GM23338 (cell line): ENCODE data around the gene DGKE. TPM values are rescaled to one million over a fixed set of nuclear protein-coding genes. Genes with fewer than 3 reads are reported as not detected.
A peak's percentile ranks its signal among the peaks of the same experiment; 100 is the strongest.

Experiments used
- ATAC-seq: fragments of 200-7000 bp; cut with Tn5 transposase; 3 replicates; pipeline ENCODE4 v1.9.1; 2020
- DNase-seq: peaks from one replicate; pipeline ENCODE4 v3.0.0-alpha.2; 2015; ENCODE audit warnings: low spot score
- H2AFZ ChIP-seq: fragments of 200-600 bp; sonication (generic); 2 replicates; pipeline ENCODE4 v1.8.0; 2016; ENCODE audit warnings: antibody characterized with exemption, mild to moderate bottlenecking, moderate library complexity
- H3F3A ChIP-seq: fragments of 200-600 bp; sonication (generic); replicated peaks from 2 replicates; pipeline ENCODE4 v1.8.0; 2017; ENCODE audit warnings: antibody characterized with exemption, mixed run types, low read depth
- H3K27ac ChIP-seq: fragments of 200-600 bp; sonication (generic); 2 replicates; pipeline ENCODE4 v1.6.1; 2016; ENCODE audit warnings: low read depth
- H3K27me3 ChIP-seq: fragments of 200-600 bp; sonication (generic); 2 replicates; pipeline ENCODE4 v1.8.0; 2016; ENCODE audit warnings: mild to moderate bottlenecking, mixed run types, moderate library complexity; ENCODE audit not compliant: insufficient read depth
- H3K36me3 ChIP-seq: fragments of 200-600 bp; sonication (generic); 2 replicates; pipeline ENCODE4 v1.8.0; 2016; ENCODE audit warnings: mild to moderate bottlenecking; ENCODE audit not compliant: insufficient read depth
- H3K4me1 ChIP-seq: fragments of 200-600 bp; sonication (generic); 2 replicates; pipeline ENCODE4 v1.8.0; 2016; ENCODE audit warnings: mild to moderate bottlenecking, moderate library complexity; ENCODE audit not compliant: insufficient read depth
- H3K4me2 ChIP-seq: fragments of 200-600 bp; sonication (generic); 2 replicates; pipeline ENCODE4 v1.7.1; 2017; ENCODE audit warnings: mixed run types
- H3K4me3 ChIP-seq: fragments of 200-600 bp; sonication (generic); 2 replicates; pipeline ENCODE4 v1.6.1; 2016; ENCODE audit warnings: mixed run types
- H3K79me2 ChIP-seq: fragments of 200-600 bp; sonication (generic); replicated peaks from 2 replicates; pipeline ENCODE4 v1.8.0; 2017; ENCODE audit warnings: mild to moderate bottlenecking; ENCODE audit not compliant: insufficient read depth
- H3K9me2 ChIP-seq: fragments of 200-600 bp; sonication (generic); 2 replicates; pipeline ENCODE4 v1.8.0; 2017; ENCODE audit not compliant: insufficient read depth
- H4K20me1 ChIP-seq: fragments of 200-600 bp; sonication (generic); replicated peaks from 2 replicates; pipeline ENCODE4 v1.8.0; 2017; ENCODE audit warnings: mild to moderate bottlenecking; ENCODE audit not compliant: insufficient read depth
- H3K27ac Mint-ChIP-seq: 2 replicates; pipeline ENCODE4 v1.8.0; 2020; ENCODE audit warnings: inconsistent platforms, mild to moderate bottlenecking, moderate library complexity, mixed read lengths
- H3K27me3 Mint-ChIP-seq: 3 replicates; pipeline ENCODE4 v1.8.0; 2022; ENCODE audit warnings: low read depth, mild to moderate bottlenecking, moderate library complexity, mixed read lengths, inconsistent platforms; ENCODE audit not compliant: insufficient read depth, poor library complexity
- H3K36me3 Mint-ChIP-seq: 3 replicates; pipeline ENCODE4 v1.8.0; 2021; ENCODE audit warnings: low read depth, mild to moderate bottlenecking, inconsistent platforms, moderate library complexity, mixed read lengths
- H3K4me1 Mint-ChIP-seq: 3 replicates; pipeline ENCODE4 v1.8.0; 2020; ENCODE audit warnings: mild to moderate bottlenecking, inconsistent platforms, mixed read lengths
- H3K4me3 Mint-ChIP-seq: 3 replicates; pipeline ENCODE4 v1.8.0; 2021; ENCODE audit warnings: moderate library complexity, mild to moderate bottlenecking, inconsistent platforms, mixed read lengths
- H3K9me3 Mint-ChIP-seq: 3 replicates; pipeline ENCODE4 v1.8.0; 2020; ENCODE audit warnings: moderate library complexity, mild to moderate bottlenecking, inconsistent platforms, mixed read lengths
- CREB1 ChIP-seq: fragments of 250-450 bp; sonication (Bioruptor Pico); IDR thresholded peaks from 2 replicates; pipeline ENCODE4 v1.5.0; 2020; ENCODE audit warnings: low read depth, mild to moderate bottlenecking, moderate library complexity
- ETS1 ChIP-seq: IDR thresholded peaks from 2 replicates; pipeline ENCODE4 v1.6.1; 2016; ENCODE audit warnings: antibody characterized with exemption
- EZH2 ChIP-seq: fragments of 200-600 bp; sonication (generic); IDR thresholded peaks from one replicate; pipeline ENCODE4 v1.8.0; 2017; ENCODE audit warnings: antibody characterized with exemption, mild to moderate bottlenecking, low read depth; ENCODE audit not compliant: unreplicated experiment
- EZH2phosphoT487 ChIP-seq: fragments of 200-600 bp; sonication (generic); IDR thresholded peaks from one replicate; pipeline ENCODE4 v1.8.1; 2018; ENCODE audit warnings: antibody characterized with exemption; ENCODE audit not compliant: unreplicated experiment
- NANOG ChIP-seq: IDR thresholded peaks from 2 replicates; pipeline ENCODE4 v1.6.1; 2016; ENCODE audit warnings: antibody characterized with exemption, borderline replicate concordance
- POLR2AphosphoS5 ChIP-seq: IDR thresholded peaks from 2 replicates; pipeline ENCODE4 v1.6.1; 2016; ENCODE audit warnings: antibody characterized with exemption, low read depth
- STAT1 ChIP-seq: IDR thresholded peaks from one replicate; pipeline ENCODE4 v1.6.1; 2016; ENCODE audit warnings: antibody characterized with exemption; ENCODE audit not compliant: unreplicated experiment
- ZNF114 ChIP-seq: fragments of 250-450 bp; sonication (Bioruptor Pico); IDR thresholded peaks from 2 replicates; pipeline ENCODE4 v1.5.0; 2020; ENCODE audit warnings: mild to moderate bottlenecking, moderate library complexity
- long read RNA-seq: library from polyadenylated mRNA; unstranded; transcript quantifications from one replicate; pipeline ENCODE4 v2.0.0, GENCODE V29; 2020; ENCODE audit not compliant: unreplicated experiment
- polyA plus RNA-seq: library from polyadenylated mRNA; unstranded; fragments of >200 nt; fragmentation: Nextera tagmentation; extraction: Ambion mirVana; gene quantifications from 2 replicates; pipeline ENCODE4 v1.2.1, GENCODE V29; 2016
- total RNA-seq: library from RNA; depleted of rRNA; stranded (reverse); fragments of >200 nt; shearing (Covaris generic); gene quantifications from 2 replicates; pipeline ENCODE4 v1.2.3, GENCODE V29; 2014; rRNA removed
- TF ChIP-seq, protein P1 (sequence below): fragments of 250-450 bp; sonication (Bioruptor Pico); IDR thresholded peaks from 2 replicates; pipeline ENCODE4 v1.5.0; 2020; ENCODE audit warnings: mild to moderate bottlenecking, moderate library complexity

Gene DGKE
- total RNA-seq (5.9 and 10.1 TPM in 2 replicates), polyA plus RNA-seq (3.9 and 4.1 TPM in 2 replicates)
- long read RNA-seq, partial matches to known transcripts, result 2 of 2 reads
- long read RNA-seq, other reads (novel, unspliced or antisense), result 0 of 2 reads

- H3K4me1 Mint-ChIP-seq, result peaks cover 45% of the 10 kb centered on the region
- no peaks in the 10 kb centered on the region for H3K9me3 Mint-ChIP-seq
- Histone ChIP-seq H3K9me2 (no peaks in the 10 kb centered on the region), H3K4me3 (peak within 1 kb of the TSS; percentile 84), H3K27me3 (peaks cover 31% of the 10 kb centered on the region), H3K4me1 (peaks cover 40% of the 10 kb centered on the region), H3F3A (peaks cover 8% of the 10 kb centered on the region; the same call in 1 of the 2 replicates), H3K79me2 (peaks cover 12% of the 10 kb centered on the region), H2AFZ (peak within 1 kb of the TSS; percentile 92), H3K4me2 (peak within 1 kb of the TSS; percentile 91), H3K27ac (no peak within 1 kb of the TSS), H4K20me1 (peaks cover 4% of the 10 kb centered on the region; the same call in 1 of the 2 replicates), H3K36me3 (no peaks in the 10 kb centered on the region)
- peak within 1 kb of the TSS; percentile 81 for H3K4me3 Mint-ChIP-seq
- H3K36me3 Mint-ChIP-seq, result peaks cover 30% of the 10 kb centered on the region
- ATAC-seq (peak; percentile 80), DNase-seq (peak; percentile 97)
- peaks cover 24% of the 10 kb centered on the region for H3K27me3 Mint-ChIP-seq
- TF ChIP-seq STAT1 (no peak), EZH2 (no peak), POLR2AphosphoS5 (peak; percentile 29; the same call in 1 of the 2 replicates), ZNF114 (CRISPR knock-in tag) (no peak)
- H3K27ac Mint-ChIP-seq, result no peak within 1 kb of the TSS
Observed at GRCh38 chr17:56833809-56834379, at the start of gene DGKE, which contains the start of gene C17orf67. Gene DGKE, plus strand, starts transcription at chr17:56834151. Its CDS starts 645 bp downstream, at chr17:56834796. Gene C17orf67, minus strand, starts transcription at chr17:56833920. Its CDS starts 18,110 bp downstream, at chr17:56815810.

- H3K4me3 ChIP-seq, result no peak overlapping the region
- H2AFZ ChIP-seq, result no peak overlapping the region
- peaks cover 10% of the 10 kb centered on the region for H3K27me3 Mint-ChIP-seq
- H4K20me1 ChIP-seq, result no peaks in the 10 kb centered on the region; the same call in 1 of the 2 replicates
- TF ChIP-seq CREB1 (CRISPR knock-in tag) (no peak), POLR2AphosphoS5 (no peak), EZH2phosphoT487 (no peak), STAT1 (no peak), NANOG (no peak), ETS1 (no peak)
- TF ChIP-seq, protein P1, sequence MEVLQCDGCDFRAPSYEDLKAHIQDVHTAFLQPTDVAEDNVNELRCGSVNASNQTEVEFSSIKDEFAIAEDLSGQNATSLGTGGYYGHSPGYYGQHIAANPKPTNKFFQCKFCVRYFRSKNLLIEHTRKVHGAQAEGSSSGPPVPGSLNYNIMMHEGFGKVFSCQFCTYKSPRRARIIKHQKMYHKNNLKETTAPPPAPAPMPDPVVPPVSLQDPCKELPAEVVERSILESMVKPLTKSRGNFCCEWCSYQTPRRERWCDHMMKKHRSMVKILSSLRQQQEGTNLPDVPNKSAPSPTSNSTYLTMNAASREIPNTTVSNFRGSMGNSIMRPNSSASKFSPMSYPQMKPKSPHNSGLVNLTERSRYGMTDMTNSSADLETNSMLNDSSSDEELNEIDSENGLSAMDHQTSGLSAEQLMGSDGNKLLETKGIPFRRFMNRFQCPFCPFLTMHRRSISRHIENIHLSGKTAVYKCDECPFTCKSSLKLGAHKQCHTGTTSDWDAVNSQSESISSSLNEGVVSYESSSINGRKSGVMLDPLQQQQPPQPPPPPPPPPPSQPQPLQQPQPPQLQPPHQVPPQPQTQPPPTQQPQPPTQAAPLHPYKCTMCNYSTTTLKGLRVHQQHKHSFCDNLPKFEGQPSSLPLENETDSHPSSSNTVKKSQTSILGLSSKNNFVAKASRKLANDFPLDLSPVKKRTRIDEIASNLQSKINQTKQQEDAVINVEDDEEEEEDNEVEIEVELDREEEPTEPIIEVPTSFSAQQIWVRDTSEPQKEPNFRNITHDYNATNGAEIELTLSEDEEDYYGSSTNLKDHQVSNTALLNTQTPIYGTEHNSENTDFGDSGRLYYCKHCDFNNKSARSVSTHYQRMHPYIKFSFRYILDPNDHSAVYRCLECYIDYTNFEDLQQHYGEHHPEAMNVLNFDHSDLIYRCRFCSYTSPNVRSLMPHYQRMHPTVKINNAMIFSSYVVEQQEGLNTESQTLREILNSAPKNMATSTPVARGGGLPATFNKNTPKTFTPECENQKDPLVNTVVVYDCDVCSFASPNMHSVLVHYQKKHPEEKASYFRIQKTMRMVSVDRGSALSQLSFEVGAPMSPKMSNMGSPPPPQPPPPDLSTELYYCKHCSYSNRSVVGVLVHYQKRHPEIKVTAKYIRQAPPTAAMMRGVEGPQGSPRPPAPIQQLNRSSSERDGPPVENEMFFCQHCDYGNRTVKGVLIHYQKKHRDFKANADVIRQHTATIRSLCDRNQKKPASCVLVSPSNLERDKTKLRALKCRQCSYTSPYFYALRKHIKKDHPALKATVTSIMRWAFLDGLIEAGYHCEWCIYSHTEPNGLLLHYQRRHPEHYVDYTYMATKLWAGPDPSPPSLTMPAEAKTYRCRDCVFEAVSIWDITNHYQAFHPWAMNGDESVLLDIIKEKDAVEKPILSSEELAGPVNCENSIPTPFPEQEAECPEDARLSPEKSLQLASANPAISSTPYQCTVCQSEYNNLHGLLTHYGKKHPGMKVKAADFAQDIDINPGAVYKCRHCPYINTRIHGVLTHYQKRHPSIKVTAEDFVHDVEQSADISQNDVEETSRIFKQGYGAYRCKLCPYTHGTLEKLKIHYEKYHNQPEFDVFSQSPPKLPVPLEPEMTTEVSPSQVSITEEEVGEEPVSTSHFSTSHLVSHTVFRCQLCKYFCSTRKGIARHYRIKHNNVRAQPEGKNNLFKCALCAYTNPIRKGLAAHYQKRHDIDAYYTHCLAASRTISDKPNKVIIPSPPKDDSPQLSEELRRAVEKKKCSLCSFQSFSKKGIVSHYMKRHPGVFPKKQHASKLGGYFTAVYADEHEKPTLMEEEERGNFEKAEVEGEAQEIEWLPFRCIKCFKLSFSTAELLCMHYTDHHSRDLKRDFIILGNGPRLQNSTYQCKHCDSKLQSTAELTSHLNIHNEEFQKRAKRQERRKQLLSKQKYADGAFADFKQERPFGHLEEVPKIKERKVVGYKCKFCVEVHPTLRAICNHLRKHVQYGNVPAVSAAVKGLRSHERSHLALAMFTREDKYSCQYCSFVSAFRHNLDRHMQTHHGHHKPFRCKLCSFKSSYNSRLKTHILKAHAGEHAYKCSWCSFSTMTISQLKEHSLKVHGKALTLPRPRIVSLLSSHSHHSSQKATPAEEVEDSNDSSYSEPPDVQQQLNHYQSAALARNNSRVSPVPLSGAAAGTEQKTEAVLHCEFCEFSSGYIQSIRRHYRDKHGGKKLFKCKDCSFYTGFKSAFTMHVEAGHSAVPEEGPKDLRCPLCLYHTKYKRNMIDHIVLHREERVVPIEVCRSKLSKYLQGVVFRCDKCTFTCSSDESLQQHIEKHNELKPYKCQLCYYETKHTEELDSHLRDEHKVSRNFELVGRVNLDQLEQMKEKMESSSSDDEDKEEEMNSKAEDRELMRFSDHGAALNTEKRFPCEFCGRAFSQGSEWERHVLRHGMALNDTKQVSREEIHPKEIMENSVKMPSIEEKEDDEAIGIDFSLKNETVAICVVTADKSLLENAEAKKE (CRISPR knock-in tag), result no peak
- H3F3A ChIP-seq, result no peaks in the 10 kb centered on the region
- H3K4me3 Mint-ChIP-seq, result no peak overlapping the region
- H3K27ac ChIP-seq, result no peak overlapping the region
- no peaks in the 10 kb centered on the region for H3K36me3 ChIP-seq
- no peaks in the 10 kb centered on the region for H3K79me2 ChIP-seq
- peaks cover 4% of the 10 kb centered on the region for H3K4me1 Mint-ChIP-seq
- ATAC-seq (no peak), DNase-seq (no peak)
- H3K9me3 Mint-ChIP-seq, result no peaks in the 10 kb centered on the region
- peaks cover 6% of the 10 kb centered on the region for H3K4me1 ChIP-seq
- no peak overlapping the region for H3K27ac Mint-ChIP-seq
- peaks cover 7% of the 10 kb centered on the region for H3K27me3 ChIP-seq
- no peaks in the 10 kb centered on the region for H3K9me2 ChIP-seq
- H3K36me3 Mint-ChIP-seq, result no peaks in the 10 kb centered on the region
- H3K4me2 ChIP-seq, result no peak overlapping the region
Observed at GRCh38 chr17:56785405-56785804, 48.5 kb upstream of the DGKE start.
